NCI-H2081 treated with DMSO at 0.1 percent for 48 hours (cell line): ENCODE measurements around the gene UBTD2.
"Not testable (repeated sequence)": the region's sequence is repeated elsewhere in the genome, so short reads cannot be mapped to it uniquely, and the experiment has no call there.

Experiments
- DNase-seq: peaks from one replicate; lab custom pipeline; 2025; lab: John Stamatoyannopoulos, UW

Gene UBTD2

GRCh38 chr5:172251419-172251818 lies 32.1 kb downstream of the UBTD2 start:
- no peak for DNase-seq

- no peak for DNase-seq
Measured at GRCh38 chr5:172248637-172249036, 34.9 kb downstream of the UBTD2 start.

GRCh38 chr5:172245703-172246125 lies 37.9 kb downstream of the UBTD2 start:
- no peak for DNase-seq

GRCh38 chr5:172245046-172245445 lies 38.5 kb downstream of the UBTD2 start:
- no peak for DNase-seq

GRCh38 chr5:172243302-172243701 lies 40.3 kb downstream of the UBTD2 start:
- no peak for DNase-seq

- DNase-seq: no peak
Measured at GRCh38 chr5:172238334-172238733, 45.2 kb downstream of the UBTD2 start.

GRCh38 chr5:172235827-172236736 lies 47.5 kb downstream of the UBTD2 start:
- DNase-seq: no peak

- no peak for DNase-seq
Measured at GRCh38 chr5:172235132-172235780, 48.3 kb downstream of the UBTD2 start.

GRCh38 chr5:172234031-172234430 lies 49.5 kb downstream of the UBTD2 start:
- DNase-seq: no peak

- no peak for DNase-seq
Measured at GRCh38 chr5:172229904-172230303, 53.7 kb downstream of the UBTD2 start.

- DNase-seq: no peak
Measured at GRCh38 chr5:172224996-172225395, 58.6 kb downstream of the UBTD2 start.

GRCh38 chr5:172223901-172224873 lies 59.4 kb downstream of the UBTD2 start:
- no peak for DNase-seq

GRCh38 chr5:172219296-172219695 lies 64.3 kb downstream of the UBTD2 start:
- DNase-seq: no peak

GRCh38 chr5:172216345-172216744 lies 67.2 kb downstream of the UBTD2 start:
- DNase-seq: no peak

- no peak for DNase-seq
Measured at GRCh38 chr5:172213126-172213525, 70.4 kb downstream of the UBTD2 start.

GRCh38 chr5:172211676-172212075 lies 71.9 kb downstream of the UBTD2 start:
- no peak for DNase-seq

- DNase-seq: no peak
Measured at GRCh38 chr5:172209714-172210113, 73.8 kb downstream of the UBTD2 start.

GRCh38 chr5:172207511-172207910 lies 76.1 kb downstream of the UBTD2 start:
- no peak for DNase-seq

- DNase-seq: not testable (repeated sequence)
Measured at GRCh38 chr5:172205984-172206383, 77.6 kb downstream of the UBTD2 start.

GRCh38 chr5:172200476-172200875 lies 83.1 kb downstream of the UBTD2 start:
- DNase-seq: no peak

GRCh38 chr5:172199446-172199845 lies 84.1 kb downstream of the UBTD2 start:
- DNase-seq: no peak

- DNase-seq: not testable (repeated sequence)
Measured at GRCh38 chr5:172197775-172198174, 85.8 kb downstream of the UBTD2 start.
